NCI-H1436 (cell line): ENCODE measurements around the gene UBE2D1.

Source experiments
- DNase-seq: peaks from one replicate; lab custom pipeline; 2025; lab: John Stamatoyannopoulos, UW

The UBE2D1 gene

GRCh38 chr10:58334817-58335305, at the start of gene UBE2D1:
UBE2D1 (plus strand) TSS chr10:58335006; CDS start chr10:58335202, 196 bp downstream.
- DNase-seq, result peak; percentile 63

DNA sequence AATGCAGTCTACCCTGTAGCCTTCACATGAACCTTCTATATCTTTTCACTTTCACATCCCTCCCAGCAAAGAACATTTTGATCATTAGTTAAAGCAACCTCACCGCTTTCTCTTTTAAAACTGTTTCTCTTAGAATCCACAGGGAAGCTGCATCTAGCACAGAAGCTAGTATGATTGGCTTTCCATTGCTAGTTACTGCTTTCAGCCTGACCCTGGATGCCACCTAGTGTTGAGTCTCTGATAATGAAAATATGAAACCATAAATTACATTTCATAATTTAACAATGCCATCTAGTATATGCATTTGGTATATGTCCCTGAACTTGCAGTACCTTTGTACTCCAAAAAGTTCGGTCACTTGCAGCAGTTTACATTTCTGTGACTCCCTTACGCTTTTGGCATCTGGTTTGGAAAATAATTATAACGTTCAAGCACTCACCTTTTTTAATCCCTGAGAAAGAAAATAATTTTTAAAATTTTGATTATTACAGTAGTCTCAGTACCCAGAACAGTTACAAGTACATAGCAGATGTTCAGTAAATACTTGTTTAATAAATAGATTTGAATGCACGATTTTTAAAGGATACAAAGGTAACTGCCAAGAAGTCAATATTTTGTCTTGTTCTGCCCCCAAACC, 43.1 kb upstream of the UBE2D1 start:
- peak; percentile 54 for DNase-seq

- no peak for DNase-seq
Measured at GRCh38 chr10:58293989-58294388, 40.8 kb upstream of the UBE2D1 start.

DNA sequence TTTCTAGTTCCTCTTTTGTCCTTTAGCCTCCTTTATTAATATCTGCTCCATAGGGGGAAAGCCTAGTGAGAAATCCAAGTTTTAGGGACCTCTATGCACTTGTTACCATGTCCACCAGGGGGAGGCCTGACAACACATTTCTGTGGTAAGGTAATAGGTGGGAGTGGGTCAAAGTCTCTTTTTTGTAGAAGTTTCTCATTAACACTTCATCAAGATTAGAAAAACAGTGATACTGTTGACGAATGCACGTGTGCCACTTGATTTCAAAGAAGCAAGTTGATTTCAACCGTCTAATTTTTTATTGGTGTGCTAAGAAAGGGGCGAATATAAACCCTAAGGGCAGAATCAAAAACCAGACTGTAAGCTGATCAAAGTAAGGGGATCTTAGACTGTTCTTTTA, 35.2 kb upstream of the UBE2D1 start:
- peak; percentile 54 for DNase-seq

DNA sequence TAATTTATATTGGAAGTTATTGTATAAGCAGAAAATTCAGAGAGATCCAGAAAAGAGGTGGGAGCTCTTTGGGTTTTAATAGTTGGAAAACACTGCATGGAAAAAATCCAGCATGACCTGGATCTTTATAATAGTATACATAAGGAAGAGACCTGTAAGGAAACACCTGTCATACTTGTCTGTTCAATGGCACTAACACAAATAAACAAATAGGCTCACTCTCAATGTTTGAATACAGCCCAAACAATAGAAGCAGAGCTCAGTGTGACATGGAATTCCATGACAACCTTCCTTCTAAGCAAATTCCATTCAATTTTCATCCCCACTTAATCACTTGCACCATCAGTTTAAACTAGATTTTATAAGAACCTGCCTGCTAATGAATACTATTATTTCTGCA, 34.1 kb upstream of the UBE2D1 start:
- no peak for DNase-seq

DNA sequence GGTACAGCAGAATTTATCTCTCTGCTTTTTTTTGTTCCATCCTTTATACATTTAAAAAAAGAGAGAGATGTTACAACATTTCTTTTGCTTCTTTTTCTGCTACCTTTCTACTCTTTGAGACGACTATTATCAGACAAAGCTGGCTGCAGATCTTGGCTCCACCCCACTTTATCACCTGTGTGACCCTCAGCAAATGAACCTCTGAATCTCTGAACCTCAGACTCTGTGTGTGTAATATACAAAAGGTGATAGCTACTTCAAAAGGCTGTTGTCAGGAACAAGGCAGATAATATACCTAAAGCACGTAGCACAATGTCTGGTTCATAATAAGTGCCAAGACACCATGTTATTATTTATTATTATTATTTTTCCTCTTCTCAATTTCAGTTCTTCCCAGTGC, 32.6 kb upstream of the UBE2D1 start:
- DNase-seq, result no peak

GRCh38 chr10:58304099-58304633, 30.6 kb upstream of the UBE2D1 start:
- no peak for DNase-seq

- no peak for DNase-seq
Measured at GRCh38 chr10:58305821-58306220, 29.0 kb upstream of the UBE2D1 start.

GRCh38 chr10:58307676-58308075, 27.1 kb upstream of the UBE2D1 start:
- DNase-seq, result no peak

DNA sequence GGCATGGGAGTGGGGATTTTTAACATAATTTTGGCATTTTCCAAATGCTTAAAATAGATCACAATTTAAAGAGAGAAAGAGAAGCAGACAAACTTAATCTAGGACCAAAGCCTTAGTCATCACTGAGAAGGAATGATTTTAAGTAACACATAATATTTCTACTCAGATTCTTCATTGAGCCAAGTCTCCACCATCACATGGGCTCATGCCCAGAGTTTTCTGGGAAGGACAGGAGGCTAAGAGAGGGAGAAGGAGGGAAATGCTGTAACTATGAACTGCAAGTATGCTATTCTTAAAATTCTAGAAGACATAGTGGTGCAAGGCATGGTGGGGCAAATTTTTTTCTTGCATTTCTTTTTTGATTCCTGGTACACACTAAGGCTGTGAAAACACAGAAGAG, 23.8 kb upstream of the UBE2D1 start:
- no peak for DNase-seq

- DNase-seq, result no peak
Measured at GRCh38 chr10:58316874-58317273, 17.9 kb upstream of the UBE2D1 start.

- no peak for DNase-seq
Measured at GRCh38 chr10:58318346-58318745, 16.5 kb upstream of the UBE2D1 start.

- DNase-seq, result no peak
Measured at GRCh38 chr10:58319599-58319998, 15.2 kb upstream of the UBE2D1 start.

GRCh38 chr10:58320351-58321049, 14.3 kb upstream of the UBE2D1 start:
- DNase-seq, result no peak

- no peak for DNase-seq
Measured at GRCh38 chr10:58322072-58322834, 12.6 kb upstream of the UBE2D1 start.

DNA sequence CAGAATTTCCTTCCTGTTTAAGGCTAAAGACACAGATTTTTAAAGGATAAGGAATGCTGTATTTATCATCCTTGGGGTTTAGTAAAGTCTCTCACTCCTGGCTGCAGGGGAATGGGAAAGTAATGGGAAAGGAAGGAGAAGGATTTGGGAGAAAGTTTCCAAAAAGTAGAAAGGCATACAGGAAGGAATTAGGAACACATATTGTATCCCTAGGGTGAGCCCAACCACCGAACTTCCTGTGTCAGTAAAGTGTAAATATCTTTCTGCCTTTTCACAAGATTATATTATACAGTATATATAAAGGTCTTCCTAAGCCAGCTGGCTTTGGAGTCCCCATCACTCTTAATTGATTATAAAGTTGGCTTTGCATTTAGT, 12.0 kb upstream of the UBE2D1 start:
- DNase-seq, result no peak

DNA sequence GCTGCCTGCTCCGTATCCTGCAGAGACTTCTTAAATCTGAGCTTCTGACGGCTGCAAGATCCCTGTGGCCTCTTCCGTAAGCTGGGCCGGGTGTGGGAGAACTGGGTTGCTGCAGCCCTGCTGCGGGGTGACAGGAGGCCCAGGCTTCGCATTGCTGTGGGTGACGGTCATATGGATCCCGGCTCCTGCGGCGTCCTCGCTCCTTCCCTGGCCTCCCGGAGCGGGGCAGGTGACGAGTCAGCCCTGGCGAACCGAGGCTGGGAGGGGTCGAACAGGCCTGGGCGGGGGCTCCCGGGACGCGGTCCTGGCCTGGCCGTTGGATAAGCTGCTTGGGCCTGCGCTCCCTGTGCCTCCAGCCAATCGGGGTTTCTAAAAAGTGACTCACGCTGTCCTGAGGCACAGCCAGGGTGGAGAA, 7.8 kb upstream of the UBE2D1 start:
- no peak for DNase-seq

- no peak for DNase-seq
Measured at GRCh38 chr10:58328233-58328632, 6.6 kb upstream of the UBE2D1 start.

DNA sequence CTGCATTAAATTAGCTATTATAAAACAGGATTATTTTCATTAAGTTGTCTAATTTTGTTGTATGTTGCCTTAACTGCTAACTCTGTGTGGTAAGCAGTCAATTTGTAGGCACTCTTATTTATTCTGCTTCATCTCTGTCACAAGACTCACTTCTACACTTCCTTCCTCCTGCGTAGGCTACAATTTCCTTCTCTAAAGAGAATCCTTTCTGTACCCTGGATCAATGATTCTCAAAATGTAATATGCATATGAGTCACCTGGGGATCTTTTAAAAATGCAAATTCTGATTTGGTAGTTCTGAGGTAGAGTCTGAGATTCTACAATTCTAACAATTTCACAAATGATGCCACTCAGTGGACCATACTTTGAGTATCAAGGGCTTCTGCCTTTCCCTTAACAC, 4.4 kb upstream of the UBE2D1 start:
- DNase-seq, result no peak

DNA sequence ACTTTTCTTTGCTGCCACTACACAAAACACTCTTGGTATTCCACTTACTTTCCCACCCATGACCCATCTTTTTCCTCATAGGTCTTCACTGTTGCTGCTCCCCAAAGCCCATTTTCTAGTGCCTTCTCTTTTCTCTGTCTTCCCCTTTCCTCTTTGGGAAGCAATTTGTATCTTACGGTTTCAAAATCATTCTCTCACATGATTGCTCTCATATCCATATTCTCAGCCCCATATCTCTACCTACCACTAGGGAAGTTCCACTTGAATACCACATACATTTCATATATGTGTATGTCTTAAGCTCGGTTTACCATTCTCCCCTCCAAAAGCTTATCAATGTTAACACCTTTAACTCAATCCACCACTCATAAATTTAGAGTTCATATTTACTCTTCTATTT, 3.2 kb upstream of the UBE2D1 start:
- DNase-seq, result no peak

DNA sequence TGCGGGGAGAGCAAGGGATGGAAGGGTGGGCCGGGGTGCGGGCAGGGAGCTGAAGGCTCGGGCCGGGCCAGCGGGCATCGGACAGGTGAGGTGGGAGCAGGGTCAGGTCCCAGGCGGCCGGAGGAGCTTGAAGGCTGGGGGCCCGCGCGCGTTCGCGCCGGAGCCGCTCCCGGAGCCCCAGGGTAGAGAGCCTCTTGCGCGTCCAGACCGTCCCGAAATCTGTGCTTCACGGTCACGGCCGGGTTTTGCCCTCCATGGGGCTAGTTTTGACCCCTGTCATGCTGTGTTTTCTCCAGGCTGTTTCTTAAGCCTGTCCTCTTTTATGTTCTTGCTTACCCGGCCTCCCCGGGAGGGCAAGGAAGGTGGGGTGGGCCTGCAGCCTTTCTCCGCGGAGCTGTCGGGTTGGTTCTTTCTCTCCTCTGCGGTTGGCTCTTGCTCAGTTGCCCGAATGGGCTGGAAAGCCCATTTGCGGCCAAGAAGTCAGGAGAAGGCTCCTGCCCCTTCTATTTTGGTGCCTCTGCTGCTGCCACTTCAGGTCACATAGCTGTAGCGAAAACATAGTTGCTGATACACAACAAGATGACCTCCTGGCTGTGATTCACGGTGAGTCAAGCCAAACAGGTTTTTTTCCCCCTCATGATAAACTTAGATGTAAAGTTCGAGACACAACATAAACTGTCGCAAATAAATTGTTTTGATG, 650 bp downstream of the UBE2D1 start:
- DNase-seq, result no peak

GRCh38 chr10:58336242-58336641, 1.4 kb downstream of the UBE2D1 start:
- DNase-seq, result no peak
